G401 (cell line): ENCODE results near the gene SNURF. TPM values are rescaled to one million over a fixed set of nuclear protein-coding genes. Genes with fewer than 3 reads are reported as not detected.
"Not testable (repeated sequence)": the region's sequence is repeated elsewhere in the genome, so short reads cannot be mapped to it uniquely, and the experiment has no call there.

Experiments
- DNase-seq: peaks from one replicate; pipeline ENCODE4 v3.0.0-alpha.2; 2015; ENCODE audit warnings: low spot score
- in situ Hi-C: cut with HindIII; loops from 2 replicates; pipeline ENCODE4 v1.10.0; 2016; ENCODE audit warnings: low sequenced_read_pairs, mixed read lengths
- total RNA-seq: library from RNA; depleted of rRNA; stranded (reverse); fragments of >200 nt; shearing (Covaris generic); gene quantifications from 2 replicates; pipeline ENCODE4 v1.2.3, GENCODE V29; 2014; rRNA removed

SNURF gene
- total RNA-seq, 1 experiment from 2014 or later, result not detected

DNA sequence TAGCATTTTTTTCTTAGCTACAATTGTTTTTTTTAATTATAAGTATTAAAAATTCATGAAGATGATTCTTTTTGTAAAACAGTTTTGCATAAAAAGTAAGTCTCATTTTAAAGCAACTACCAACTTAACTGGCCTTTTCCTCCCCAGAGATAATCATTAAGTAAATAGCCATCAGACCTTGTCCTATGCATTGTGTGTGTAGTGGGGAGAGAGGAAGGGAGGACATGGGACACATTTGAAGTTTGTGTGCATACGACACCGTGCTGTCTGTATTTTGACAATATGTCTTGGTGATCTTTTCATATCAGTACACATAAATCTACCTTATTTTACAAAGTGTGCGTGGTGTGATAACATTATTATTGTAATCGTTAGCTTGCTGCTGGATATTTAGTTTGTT is 8.1 kb downstream of the SNURF start:
- in situ Hi-C loops, result no loop called here
- no peak for DNase-seq

DNA sequence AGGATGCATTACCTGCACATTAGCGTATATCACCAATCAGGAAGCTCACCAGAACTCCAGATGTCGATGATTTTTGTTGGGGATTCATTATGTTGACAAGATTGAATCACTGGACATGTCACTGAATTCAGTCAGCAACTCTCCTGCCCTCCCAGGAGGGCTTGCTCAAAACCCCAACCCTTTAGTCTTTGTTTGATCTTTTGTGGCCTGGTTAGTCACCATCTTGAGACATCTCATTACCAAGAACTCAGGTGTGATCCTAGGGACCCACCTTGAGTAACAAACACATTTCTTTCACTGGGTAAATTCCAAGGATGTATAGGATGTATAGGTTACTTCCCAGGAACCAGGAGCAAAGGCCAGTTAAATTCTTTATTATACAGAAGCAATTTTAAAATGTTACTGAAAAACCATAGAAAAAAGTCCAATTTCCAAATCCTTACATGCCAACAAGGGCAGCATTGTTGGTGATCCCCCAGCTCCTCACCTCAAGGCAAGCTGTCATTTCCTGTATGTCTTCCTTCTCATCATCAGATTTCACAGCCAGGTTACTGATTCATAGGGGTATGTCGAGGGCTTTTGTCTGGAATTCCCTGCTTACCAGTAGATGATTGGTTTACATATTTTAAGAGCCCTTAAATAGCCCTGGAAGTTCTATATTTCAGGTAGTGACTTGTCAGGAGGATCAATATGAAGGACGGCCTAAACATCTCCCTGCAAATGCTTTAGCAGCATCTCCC is 11.7 kb downstream of the SNURF start:
- in situ Hi-C loops, result no loop called here

DNA sequence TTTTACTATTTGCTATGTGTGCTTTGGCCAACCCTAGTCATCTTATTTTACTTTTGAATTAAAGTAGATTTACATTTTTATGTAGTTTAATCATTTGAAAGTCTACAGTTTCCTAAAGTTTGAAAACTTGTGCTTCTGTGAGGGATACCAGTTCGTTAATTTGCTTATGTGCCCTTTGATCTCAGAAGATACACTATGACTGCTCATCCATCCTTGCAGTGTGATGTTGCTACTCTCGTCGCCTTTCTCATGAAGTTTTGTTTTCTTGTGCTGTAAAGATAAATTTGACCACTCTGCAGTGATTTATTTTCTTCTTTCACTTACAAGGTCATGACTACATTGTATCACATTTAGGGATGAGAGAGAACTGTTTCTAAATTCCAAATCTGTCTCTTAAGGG is 16.3 kb downstream of the SNURF start:
- in situ Hi-C loops, result no loop called here
- DNase-seq, result no peak

More for the DNA sequence above, 11.7 kb downstream of the SNURF start:
- no peak for DNase-seq

DNA sequence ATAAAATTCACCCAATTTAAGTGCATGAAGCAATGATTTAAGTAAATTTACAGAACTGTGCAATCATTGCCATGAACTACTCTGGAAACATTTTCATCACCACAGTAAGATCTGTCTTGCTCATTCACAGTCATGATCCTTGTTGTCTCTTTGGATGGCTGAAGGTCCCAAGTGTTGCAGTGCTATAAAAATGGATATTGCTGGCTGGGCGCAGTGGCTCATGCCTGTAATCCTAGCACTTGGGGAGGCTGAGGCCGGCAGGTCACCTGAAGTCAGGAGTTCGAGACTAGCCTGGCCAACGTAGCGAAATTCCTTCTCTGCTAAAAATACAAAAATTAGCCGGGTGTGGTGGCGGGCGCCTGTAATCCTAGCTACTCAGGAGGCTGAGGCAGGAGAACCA is 17.0 kb downstream of the SNURF start:
- DNase-seq, result no peak
- in situ Hi-C loops, result no loop called here

DNA sequence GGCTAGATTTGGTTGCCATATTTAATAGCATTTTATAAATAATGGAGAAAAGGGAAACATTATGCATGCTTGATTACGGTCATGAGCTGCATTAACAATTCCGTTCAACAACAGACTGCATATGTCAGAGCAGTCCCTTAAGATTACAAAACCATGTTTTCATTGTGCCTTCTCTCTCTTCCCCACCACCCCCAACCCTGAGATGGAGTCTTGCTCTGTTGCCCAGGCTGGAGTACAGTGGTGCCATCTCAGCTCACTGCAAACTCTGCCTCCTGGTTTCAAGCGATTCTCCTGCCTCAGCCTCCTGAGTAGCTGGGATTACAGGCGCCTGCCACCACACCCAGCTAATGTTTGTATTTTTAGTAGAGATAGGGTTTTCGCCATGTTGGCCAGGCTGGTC is 17.9 kb downstream of the SNURF start:
- DNase-seq, in situ Hi-C loops: not testable (repeated sequence)

DNA sequence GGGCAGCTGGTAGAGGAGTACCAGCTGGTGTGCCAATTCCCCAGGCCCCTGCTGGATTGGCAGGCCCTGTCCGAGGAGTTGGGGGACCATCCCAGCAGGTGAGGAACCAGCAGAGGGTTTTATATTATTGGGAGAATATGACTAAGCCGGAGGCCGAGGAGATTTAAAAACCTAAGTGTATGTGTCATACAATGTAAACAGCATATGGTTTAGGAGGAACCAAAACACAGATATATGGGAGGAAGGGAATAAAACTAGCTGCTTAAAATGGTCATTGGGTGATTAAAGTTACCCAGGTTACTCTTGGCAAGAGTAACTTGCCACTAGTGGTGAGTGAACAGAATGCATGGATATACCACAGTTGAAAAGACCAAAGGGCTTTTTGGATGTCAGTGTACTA is 22.1 kb downstream of the SNURF start:
- in situ Hi-C loops, result no loop called here
- DNase-seq, result no peak

DNA sequence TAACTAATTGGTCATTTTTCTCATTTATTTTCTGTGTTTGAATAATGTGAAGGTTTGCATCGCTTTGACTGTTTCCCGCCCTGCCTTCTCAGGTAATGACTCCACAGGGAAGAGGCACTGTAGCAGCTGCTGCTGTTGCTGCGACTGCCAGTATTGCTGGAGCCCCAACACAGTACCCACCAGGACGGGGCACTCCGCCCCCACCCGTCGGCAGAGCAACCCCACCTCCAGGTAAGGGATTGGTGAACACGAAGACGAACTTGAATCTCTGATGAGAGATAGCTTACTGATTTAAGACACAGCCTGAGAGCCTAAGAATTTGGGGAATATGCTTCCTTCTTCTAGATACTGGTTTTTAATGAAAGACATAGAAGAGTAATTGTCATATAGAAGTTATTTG is 22.9 kb downstream of the SNURF start:
- in situ Hi-C loops, result no loop called here
- no peak for DNase-seq

DNA sequence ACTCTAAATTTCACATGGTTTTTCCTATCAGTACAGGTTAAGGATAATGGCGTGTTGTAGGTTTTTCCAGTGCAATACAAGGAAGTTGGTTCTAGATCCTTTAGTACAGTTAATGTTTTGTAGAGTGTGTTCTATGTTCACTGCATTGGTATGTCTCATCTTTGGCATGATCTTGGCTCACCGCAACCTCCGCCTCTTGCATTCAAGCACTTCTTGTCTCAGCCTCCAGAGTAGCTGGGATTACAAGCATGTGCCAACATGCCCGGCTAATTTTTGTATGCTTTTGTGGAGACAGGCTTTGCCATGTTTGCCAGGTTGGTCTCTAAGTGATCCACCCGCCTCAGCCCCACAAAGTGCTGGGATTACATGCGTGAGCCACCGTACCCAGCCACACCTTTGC is 30.4 kb downstream of the SNURF start:
- in situ Hi-C loops, result no loop called here
- DNase-seq, result peak; percentile 25

DNA sequence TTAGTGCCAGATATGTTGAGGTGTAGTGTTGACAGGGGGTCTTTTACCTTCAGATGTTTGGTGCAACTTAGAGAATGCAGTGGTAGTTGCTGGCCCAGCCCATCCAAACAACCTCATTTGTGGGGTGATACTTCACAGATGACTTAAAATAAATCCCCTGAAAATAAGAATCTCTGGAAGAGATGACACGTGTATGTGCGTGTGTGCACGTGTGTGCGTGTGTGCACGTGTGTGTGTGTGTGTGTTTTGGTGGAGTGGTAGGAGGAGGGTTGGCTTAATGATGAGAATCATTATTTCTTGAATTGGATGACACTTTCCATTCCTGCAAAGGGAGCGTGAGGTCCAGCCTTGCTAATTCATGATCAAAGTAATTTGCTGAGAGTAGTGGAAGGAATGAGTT is 31.9 kb downstream of the SNURF start:
- in situ Hi-C loops, result no loop called here

More for the DNA sequence above, 31.9 kb downstream of the SNURF start:
- no peak for DNase-seq

Other genes with a start within 250 kb of the SNURF start
- 207 TPM in 2 replicates for gene SNRPN, start within 50 bp of the SNURF start, total RNA-seq